Measurements from ENCODE around the gene UNC13C.

- no peak for TF ChIP-seq CTCF (IDR thresholded peaks at IDR 0.05)
- no peak for TF ChIP-seq POLR2A (IDR thresholded peaks at IDR 0.05)
These were observed 6.0 kb downstream of the UNC13C start for GRCh38 chr15:53984221-53984620.
